Measurements from ENCODE around the gene CDKN2AIP.

DNA sequence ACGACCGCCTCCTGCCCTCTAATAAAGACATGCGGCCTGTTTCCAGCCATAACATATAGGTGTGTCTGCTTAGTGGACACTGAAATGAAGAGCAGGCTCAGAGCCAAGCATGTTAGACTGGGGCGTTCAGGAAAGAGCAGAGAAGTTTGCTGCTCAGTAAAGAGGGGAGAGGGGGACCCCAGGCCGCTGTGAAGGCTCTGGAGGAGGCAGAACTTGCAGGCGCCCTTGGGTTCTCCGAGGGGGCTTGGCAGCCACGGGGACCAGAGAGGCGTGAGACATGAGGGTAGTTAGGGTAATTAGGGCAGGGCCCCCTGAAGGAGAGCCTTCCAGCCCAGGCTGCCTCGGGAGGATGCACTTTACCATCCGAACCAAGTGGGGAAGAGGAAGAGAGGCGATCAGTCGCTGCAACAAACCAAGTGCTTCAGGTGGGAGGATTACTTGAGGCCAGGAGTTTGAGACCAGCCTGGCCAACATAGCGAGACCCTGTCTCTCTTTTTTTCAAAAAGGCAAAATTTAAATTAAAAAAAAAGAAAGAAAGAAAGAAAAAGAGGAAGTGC, 46.6 kb upstream of the CDKN2AIP start:
- TF ChIP-seq CTCF (conservative IDR thresholded peaks at IDR 0.05; ENCODE audit: low read depth, low read length) = no peak
- TF ChIP-seq EZH2 (IDR thresholded peaks at IDR 0.05; ENCODE audit: borderline replicate concordance, low read depth, low read length, poor library complexity, severe bottlenecking) = no peak
